DMS114 treated with DMSO at 0.1 percent for 48 hours (cell line): ENCODE results near the gene TRIM14.

Experiments
- DNase-seq: peaks from one replicate; lab custom pipeline; 2025; ENCODE audit not compliant: unreplicated experiment; lab: John Stamatoyannopoulos, UW

TRIM14 gene

DNA sequence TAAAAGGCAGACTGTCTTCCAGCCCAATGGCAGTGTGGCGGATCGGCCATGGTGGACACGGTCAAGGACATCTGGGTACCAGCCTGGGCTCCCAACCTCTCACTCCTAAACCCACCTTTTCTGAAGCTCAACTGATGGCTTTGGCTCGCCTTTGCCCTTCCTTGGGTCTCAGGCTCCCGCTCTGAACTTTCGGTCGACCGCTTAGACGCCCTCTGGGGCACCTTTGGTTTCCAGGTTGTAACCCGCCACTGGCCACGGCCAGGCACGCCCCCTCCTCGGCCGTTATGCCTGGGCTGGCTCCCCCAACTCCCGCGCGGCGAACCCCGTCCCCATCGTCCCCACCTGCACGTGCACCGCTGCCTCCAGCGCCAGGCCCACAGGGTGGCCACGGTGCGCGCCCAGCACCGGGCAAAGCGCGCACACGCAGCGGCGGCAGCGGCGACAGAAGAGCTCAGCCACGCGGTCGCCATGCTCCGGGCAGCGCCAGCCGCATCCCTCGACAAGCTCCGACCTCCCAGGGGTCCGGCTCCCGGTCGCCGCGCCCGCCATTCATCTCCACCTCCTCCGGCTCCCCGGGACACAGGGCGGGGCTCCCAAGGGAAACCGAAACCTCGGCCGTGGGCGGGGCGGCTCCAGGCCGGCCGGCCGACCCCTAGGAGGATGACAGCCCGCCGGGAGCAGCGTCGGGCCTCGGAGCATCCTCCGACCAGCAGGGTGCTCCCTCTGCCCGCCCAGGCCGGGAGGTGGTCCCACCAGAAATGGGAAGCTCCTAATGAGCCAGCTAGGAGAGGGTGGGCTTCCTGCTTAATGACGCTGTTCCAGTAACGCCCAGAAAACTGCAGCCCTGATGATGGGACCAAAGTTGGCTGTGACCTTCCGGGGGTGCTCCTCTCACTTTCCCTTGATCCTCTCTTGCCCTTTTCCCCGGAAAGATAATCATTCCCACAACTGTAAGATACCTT, at the start of gene TRIM14:
Gene TRIM14 (minus strand): TSS at position 583 of the 962 bp plus-strand sequence. CDS start 34 bp downstream, at position 549.
- DNase-seq: peak; percentile 38

- DNase-seq: no peak
These were observed 49.2 kb upstream of the TRIM14 start for GRCh38 chr9:98168153-98168780.

DNA sequence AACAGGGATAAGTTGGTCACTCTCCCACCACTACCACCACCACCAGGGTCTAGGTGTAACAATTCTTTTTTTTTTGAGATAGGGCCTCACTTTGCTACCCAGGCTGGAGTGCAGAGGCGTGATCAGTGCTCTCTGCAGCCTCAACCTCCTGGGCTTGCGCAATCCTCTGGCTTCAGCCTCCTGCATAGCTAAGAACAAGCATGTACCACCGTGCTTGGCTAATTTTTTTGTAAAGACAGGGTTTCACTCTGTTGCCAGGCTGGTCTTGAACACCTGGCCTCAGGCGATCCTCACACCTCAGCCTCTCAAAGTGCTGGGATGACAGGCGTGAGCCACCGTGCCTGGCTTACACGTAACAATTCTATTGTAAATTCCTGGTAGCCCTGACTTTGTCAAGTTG, 45.9 kb upstream of the TRIM14 start:
- no peak for DNase-seq

GRCh38 chr9:98162613-98163012, 43.6 kb upstream of the TRIM14 start:
- DNase-seq: no peak

DNA sequence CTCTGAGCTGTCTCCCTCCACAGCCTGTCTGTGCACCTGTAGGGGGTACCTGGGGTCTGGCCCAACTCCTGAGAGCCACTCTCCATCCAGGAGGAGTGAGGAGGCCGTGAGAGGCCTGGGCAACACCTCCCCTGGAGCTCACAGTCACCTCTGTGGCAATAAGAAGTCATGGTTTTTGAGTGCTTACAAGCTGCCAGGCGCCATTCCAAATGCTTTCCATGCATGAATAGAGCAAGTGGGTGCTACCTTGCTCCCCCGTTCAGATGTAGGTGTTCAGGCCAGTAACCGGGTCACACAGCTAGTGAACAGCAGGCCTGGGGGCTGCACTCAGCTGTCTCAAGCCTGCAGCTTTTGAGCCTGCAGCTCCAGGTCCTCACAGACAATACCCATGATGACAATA, 42.8 kb upstream of the TRIM14 start:
- no peak for DNase-seq

DNA sequence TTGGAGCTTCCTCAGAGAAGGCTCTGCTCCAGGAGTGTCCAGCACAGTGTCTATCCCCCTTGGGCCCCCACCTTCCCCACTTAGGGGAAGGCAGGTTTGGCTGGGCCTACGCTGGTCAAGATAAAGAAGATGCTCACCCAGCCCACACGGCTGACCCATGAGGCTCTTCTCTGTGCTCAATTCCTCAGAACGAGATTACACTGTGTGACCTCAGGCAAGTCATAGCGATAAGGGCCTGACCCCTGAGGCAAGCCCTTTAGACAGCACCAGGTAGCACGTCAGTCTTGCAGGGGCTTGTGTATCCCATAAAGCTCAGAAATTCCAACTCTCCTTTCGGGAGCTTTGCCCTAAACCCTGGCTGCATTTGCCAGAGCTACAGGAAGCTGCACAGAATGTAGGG, 40.8 kb upstream of the TRIM14 start:
- DNase-seq: no peak

DNA sequence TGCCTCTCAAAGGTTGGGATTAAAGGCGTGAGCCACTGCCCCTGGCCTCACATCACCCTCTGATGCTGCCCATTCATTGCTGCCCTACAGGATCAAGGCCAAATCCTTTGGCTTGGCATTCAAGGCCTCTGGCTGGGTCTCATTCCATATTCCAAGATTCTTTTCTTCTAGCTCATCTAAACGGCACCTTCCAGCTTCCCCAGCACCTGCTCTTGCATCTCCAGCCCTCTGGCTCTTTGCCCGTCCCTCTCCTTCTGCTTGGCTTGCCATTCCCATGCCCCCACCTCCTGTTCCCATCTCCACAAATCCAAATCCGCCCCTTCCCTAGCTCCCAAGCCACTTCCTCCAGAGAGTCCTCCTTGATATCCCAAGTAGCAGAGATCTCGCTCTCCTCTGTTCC, 40.3 kb upstream of the TRIM14 start:
- DNase-seq: no peak

DNA sequence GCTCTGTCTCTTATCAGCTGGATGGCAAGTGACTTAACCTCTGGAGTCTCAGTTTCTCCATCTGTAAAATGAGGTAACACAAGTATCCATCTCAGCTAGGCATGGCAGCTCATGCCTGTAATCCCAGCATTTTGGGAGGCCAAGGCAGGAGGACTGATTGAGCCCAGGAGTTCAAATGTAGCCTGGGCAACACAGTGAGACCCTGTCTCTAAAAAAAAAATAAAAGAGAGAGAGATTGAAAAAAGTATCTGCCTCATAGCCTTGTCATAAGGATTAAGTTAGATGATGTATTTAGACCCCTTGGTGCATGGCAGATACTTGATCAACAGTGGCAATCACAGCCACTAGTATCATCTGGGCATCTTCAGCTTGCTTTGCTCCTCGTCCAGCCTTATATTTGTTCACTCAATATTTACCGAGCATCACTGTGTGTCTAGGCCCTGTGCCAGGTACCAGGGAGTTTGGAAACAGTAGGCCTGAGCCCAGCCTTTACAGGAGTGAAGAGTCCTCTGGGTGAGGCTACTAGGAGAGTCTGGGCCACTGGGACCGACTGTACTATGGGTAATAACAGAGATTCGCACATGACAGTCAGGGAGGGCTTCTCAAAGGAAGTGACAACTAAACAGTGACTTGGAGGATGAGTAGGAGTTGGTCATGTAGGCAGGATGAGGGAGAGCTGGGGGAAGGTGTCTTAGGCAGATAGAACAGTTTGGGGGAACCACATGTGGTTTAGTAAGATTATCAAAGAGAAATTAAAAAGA, 39.2 kb upstream of the TRIM14 start:
- no peak for DNase-seq

GRCh38 chr9:98157372-98157771, 38.4 kb upstream of the TRIM14 start:
- DNase-seq: no peak

DNA sequence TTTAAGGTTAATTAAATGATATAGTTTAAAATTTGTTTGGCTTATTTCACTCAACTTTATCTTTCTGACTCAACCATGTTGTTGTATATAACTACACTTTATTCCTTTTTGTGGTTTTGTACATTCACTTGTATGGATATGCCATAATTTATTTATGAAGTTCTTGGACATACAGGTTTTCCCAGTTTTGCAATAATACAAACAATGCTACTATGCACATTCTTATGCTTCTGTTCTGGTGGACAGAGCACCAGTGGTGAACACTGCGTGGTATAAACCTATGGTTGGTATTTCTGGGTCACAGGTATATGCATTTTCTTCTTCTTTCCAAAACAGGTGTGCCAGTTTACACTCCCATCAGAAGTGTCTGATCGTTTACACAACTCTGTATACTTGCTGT, 35.7 kb upstream of the TRIM14 start:
- DNase-seq: no peak

GRCh38 chr9:98152526-98152925, 33.5 kb upstream of the TRIM14 start:
- no peak for DNase-seq

DNA sequence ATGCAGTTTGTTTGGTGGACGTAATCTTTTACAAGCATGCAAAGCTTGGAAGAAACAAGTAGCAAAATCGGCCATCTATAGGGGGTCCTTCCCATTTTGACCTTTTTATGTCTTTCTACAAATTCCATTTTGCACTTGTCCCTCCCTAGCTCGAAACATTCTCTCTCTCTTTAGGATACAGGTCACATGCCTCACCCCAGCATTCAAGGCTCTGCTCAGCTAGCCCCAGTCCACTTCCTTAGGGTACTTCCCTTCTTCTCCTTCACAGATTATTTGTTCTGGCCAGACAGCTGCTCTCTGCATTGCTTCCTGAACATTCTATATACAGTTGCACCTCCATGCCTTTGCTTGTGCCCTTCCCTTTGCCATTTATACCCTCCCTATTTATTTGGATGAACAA, 31.7 kb upstream of the TRIM14 start:
- DNase-seq: no peak

- DNase-seq: no peak
These were observed 31.1 kb upstream of the TRIM14 start for GRCh38 chr9:98150164-98150563.

GRCh38 chr9:98149422-98149821, 30.4 kb upstream of the TRIM14 start:
- no peak for DNase-seq

DNA sequence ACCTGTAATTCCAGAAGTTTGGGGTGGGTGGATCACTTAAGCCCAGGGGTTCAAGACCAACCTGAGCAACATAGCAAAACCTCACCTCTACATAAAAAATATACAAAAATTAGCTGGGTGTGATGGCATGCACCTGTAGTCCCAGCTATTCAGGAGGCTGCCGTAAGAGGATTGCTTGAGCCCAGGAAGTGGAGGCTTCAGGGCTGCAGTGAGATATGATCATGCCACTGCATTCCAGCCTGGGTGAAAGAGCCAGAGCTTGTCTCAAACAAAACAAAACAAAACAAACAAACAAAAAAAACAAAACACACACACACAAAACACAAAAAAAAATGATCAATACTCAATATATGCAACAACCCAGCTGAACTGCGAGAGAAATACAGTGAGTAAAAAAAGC, 29.5 kb upstream of the TRIM14 start:
- DNase-seq: no peak

GRCh38 chr9:98147582-98147981, 28.6 kb upstream of the TRIM14 start:
- DNase-seq: no peak

GRCh38 chr9:98146101-98146991, 27.3 kb upstream of the TRIM14 start:
- no peak for DNase-seq

- DNase-seq: no peak
These were observed 25.6 kb upstream of the TRIM14 start for GRCh38 chr9:98144631-98145030.

- DNase-seq: no peak
These were observed 25.1 kb upstream of the TRIM14 start for GRCh38 chr9:98144076-98144475.

DNA sequence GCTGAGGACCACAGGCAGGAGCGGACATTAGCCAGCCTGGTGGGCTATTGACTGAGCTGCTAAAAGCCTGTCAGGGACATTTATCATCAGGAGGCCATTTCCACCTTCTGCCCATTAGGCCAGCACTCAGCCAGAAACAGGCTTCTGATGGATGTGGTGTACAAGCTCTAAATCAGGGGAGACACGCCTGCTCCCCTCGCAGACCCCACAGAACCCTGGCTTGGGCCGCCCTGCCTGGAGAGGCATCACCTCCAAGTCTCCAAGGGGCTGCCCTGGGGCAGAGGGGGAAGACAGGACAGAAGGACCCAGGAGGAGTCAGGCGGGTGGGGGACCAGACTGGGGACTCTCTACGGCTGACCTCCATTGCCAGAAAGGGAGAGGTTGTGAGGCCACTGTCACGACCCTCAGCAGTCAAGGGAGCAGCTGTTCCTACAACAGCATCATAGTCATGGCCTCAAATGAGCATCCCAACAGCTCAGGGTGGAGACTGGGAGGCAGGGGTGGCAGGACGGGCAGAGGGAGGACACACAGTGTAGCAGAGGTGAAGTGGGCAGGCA, 24.0 kb upstream of the TRIM14 start:
- DNase-seq: no peak
